ENCODE measurements around the gene CYP3A7. TPM values are rescaled to one million over a fixed set of nuclear protein-coding genes. Genes with fewer than 3 reads are reported as not detected.

The CYP3A7 gene
- total and polyA plus RNA-seq, 2 of the 13 experiments (the other 11 are each of a cell fraction or from before 2014, with no cell fraction given), result 5.8 to 6.4 TPM

DNA sequence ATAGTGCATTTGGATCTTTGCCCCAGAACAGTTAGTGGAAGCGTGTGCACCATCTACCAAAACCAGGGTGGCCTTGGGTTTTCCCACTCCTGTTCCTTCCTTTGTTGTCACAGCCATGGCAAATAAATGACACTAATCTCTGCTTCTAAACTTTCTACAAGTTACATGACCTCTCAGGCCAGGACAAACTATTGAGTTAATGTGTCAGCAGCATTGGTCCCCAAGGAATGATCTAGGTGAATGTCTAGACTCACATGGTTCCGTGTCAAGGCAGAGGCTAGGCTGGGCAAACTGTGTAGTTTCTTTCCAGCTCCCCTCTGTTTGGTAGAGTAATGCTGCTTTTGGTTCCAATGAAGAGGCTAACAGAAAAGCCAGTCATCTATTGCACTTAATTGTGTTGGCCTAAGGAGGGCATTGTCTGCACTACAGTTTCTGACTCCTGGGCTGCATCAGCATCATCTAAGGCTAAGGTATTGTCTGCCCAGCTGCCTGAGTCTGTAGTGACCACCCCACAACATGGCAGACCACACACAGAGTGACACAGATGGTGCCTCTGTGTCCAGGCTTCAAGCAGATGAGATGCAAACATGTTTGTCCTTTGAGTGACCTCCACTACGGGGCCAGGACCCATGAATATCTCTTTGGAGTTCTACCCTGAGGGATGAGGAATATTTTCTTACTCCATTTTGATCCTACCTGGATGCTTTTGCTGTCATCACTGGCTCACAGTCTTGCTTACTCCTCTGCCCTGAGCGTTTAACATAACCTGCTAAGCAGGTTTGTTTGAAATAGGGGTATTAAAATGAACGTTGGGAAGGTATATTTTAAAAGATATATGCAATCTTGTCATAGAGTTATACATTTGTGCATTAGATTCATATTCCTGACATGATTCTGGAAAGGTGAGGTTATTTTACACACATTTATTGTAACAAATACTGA, 47.3 kb upstream of the CYP3A7 start:
- ATAC-seq (peak; percentile 65), DNase-seq (ENCODE audit: low spot score) (peak; percentile 19), FAIRE-seq (no peak)
- no peak overlapping the region for H3K4me2 ChIP-seq (ENCODE audit: low read depth, low read length)
- H3K9me3 ChIP-seq (ENCODE audit: low read length), result no peaks in the 10 kb centered on the region
- H2AFZ ChIP-seq (ENCODE audit: low read length), result peak overlapping the region; percentile 32
- peaks cover 26% of the 10 kb centered on the region for H3K4me1 ChIP-seq (ENCODE audit: insufficient read depth, low read length)
- no peaks in the 10 kb centered on the region for H3K36me3 ChIP-seq (replicated peaks in 1 of 2; ENCODE audit: control insufficient read depth in 1 of 2, insufficient read depth in 2 of 2, low read length in 2 of 2)
- no peaks in the 10 kb centered on the region for H4K20me1 ChIP-seq (ENCODE audit: insufficient read depth, low read length)
- BruUV-seq (replicated peaks), result no TSS peak
- no peak overlapping the region for H3K27ac ChIP-seq (ENCODE audit: extremely low read length, insufficient read depth, low read length)
- POLR2A ChIA-PET, result no interaction called here
- no peaks in the 10 kb centered on the region for H3K79me2 ChIP-seq (ENCODE audit: insufficient read depth, low read length)
- CTCF ChIA-PET (ENCODE audit: low intra/inter-chr PET ratio, low total read pairs), result no interaction called here
- no peak overlapping the region for H3K9ac ChIP-seq (ENCODE audit: insufficient read depth, low read depth, low read length)
- H3K27me3 ChIP-seq (ENCODE audit: control insufficient read depth in 1 of 2, insufficient read depth in 2 of 2, low read length in 2 of 2), result no peaks in the 10 kb centered on the region
- WGBS (ENCODE audit: low lambda C conversion rate), result 49% methylated on average over 5 of the region's 5 CpGs
- no peak overlapping the region for H3K4me3 ChIP-seq (replicated peaks in 1 of 3; ENCODE audit: insufficient read depth in 1 of 3, low read depth in 2 of 3, low read length in 3 of 3)
- intact Hi-C loops (cut with micrococcal nuclease; ENCODE audit: unreplicated experiment), result no loop called here
- in situ Hi-C loops (cut with HindIII; ENCODE audit: extremely low pct_ligation_motif_present, low pct_unique_long_range_greater_than_20kb), result no loop called here
- TF ChIP-seq HOXA3 (CRISPR knock-in tag; IDR thresholded peaks at IDR 0.05), result 0 out of 2 replicates have a peak, but pooled peaks have one; percentile 13
- TF ChIP-seq RARA (CRISPR knock-in tag; IDR thresholded peaks at IDR 0.05), result 0 out of 2 replicates have a peak, but pooled peaks have one; percentile 39
- TF ChIP-seq THRA (CRISPR knock-in tag; IDR thresholded peaks at IDR 0.05; ENCODE audit: borderline replicate concordance), result peak; percentile 55; the same call in 1 of the 2 replicates
- TF ChIP-seq ZMAT3 (CRISPR knock-in tag; conservative IDR thresholded peaks at IDR 0.05), result no peak
- 0 out of 2 replicates have a peak, but pooled peaks have one; percentile 17 for TF ChIP-seq GFI1 (CRISPR knock-in tag; IDR thresholded peaks at IDR 0.05; ENCODE audit: borderline replicate concordance)
- 0 out of 2 replicates have a peak, but pooled peaks have one; percentile 14 for TF ChIP-seq GATAD2A (CRISPR knock-in tag; IDR thresholded peaks at IDR 0.05)
- TF ChIP-seq ZNF550 (CRISPR knock-in tag; IDR thresholded peaks at IDR 0.05; ENCODE audit: borderline replicate concordance), result no peak
- TF ChIP-seq FOXA3 (CRISPR knock-in tag; IDR thresholded peaks at IDR 0.05), result 0 out of 2 replicates have a peak, but pooled peaks have one; percentile 16
- TF ChIP-seq BRF2 (CRISPR knock-in tag; IDR thresholded peaks at IDR 0.05), result no peak
- TF ChIP-seq STAG1 (CRISPR knock-in tag; IDR thresholded peaks at IDR 0.05), result peak; percentile 48
- peak; percentile 15; the same call in 1 of the 2 replicates for TF ChIP-seq HNF4A (CRISPR knock-in tag; IDR thresholded peaks at IDR 0.05)
- peak; percentile 42; the same call in 1 of the 2 replicates for TF ChIP-seq SALL1 (CRISPR knock-in tag; IDR thresholded peaks at IDR 0.05)
- TF ChIP-seq RXRB (CRISPR knock-in tag; IDR thresholded peaks at IDR 0.05; ENCODE audit: borderline replicate concordance), result 0 out of 2 replicates have a peak, but pooled peaks have one; percentile 60
- 0 out of 2 replicates have a peak, but pooled peaks have one; percentile 43 for TF ChIP-seq PITX1 (CRISPR knock-in tag; IDR thresholded peaks at IDR 0.05)
- peak; percentile 58 for TF ChIP-seq MED1 (CRISPR knock-in tag; IDR thresholded peaks at IDR 0.05)
- TF ChIP-seq, protein P1, sequence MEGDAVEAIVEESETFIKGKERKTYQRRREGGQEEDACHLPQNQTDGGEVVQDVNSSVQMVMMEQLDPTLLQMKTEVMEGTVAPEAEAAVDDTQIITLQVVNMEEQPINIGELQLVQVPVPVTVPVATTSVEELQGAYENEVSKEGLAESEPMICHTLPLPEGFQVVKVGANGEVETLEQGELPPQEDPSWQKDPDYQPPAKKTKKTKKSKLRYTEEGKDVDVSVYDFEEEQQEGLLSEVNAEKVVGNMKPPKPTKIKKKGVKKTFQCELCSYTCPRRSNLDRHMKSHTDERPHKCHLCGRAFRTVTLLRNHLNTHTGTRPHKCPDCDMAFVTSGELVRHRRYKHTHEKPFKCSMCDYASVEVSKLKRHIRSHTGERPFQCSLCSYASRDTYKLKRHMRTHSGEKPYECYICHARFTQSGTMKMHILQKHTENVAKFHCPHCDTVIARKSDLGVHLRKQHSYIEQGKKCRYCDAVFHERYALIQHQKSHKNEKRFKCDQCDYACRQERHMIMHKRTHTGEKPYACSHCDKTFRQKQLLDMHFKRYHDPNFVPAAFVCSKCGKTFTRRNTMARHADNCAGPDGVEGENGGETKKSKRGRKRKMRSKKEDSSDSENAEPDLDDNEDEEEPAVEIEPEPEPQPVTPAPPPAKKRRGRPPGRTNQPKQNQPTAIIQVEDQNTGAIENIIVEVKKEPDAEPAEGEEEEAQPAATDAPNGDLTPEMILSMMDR (CRISPR knock-in tag; IDR thresholded peaks at IDR 0.05), result peak; percentile 44; the same call in 1 of the 2 replicates
- TF ChIP-seq, protein P2, sequence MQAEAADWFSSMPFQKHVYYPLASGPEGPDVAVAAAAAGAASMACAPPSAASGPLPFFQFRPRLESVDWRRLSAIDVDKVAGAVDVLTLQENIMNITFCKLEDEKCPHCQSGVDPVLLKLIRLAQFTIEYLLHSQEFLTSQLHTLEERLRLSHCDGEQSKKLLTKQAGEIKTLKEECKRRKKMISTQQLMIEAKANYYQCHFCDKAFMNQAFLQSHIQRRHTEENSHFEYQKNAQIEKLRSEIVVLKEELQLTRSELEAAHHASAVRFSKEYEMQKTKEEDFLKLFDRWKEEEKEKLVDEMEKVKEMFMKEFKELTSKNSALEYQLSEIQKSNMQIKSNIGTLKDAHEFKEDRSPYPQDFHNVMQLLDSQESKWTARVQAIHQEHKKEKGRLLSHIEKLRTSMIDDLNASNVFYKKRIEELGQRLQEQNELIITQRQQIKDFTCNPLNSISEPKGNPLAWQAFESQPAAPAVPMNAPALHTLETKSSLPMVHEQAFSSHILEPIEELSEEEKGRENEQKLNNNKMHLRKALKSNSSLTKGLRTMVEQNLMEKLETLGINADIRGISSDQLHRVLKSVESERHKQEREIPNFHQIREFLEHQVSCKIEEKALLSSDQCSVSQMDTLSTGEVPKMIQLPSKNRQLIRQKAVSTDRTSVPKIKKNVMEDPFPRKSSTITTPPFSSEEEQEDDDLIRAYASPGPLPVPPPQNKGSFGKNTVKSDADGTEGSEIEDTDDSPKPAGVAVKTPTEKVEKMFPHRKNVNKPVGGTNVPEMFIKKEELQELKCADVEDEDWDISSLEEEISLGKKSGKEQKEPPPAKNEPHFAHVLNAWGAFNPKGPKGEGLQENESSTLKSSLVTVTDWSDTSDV (CRISPR knock-in tag; IDR thresholded peaks at IDR 0.05), result no peak
